Measurements from ENCODE around the gene CHN1.

DNA sequence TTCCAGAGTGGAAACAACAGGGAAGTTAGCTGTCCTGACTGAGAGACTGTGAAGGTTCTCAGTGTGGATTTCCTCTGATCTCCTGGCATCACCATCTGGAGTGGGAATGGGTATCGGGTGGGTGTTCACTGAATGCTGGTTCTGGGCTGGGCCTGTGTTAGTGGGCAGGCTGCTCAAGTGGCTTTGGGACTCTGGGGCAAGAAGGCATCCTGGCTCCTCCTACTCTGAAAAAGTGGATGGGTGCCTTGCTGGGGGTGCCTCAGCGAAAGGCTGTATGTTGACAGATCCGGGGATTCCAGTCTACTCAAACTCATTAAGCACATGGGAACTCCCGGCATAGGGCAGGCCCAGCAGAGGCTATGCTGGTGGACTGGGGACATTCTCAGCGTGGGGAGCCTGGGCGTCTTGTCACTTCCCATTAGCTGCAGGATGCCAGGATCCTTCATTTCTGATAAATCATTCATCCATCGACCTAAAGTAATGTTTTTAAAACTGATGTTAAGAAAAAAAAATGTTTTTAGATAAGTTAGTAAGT is 213.4 kb downstream of the CHN1 start:
- TF ChIP-seq, protein P1, sequence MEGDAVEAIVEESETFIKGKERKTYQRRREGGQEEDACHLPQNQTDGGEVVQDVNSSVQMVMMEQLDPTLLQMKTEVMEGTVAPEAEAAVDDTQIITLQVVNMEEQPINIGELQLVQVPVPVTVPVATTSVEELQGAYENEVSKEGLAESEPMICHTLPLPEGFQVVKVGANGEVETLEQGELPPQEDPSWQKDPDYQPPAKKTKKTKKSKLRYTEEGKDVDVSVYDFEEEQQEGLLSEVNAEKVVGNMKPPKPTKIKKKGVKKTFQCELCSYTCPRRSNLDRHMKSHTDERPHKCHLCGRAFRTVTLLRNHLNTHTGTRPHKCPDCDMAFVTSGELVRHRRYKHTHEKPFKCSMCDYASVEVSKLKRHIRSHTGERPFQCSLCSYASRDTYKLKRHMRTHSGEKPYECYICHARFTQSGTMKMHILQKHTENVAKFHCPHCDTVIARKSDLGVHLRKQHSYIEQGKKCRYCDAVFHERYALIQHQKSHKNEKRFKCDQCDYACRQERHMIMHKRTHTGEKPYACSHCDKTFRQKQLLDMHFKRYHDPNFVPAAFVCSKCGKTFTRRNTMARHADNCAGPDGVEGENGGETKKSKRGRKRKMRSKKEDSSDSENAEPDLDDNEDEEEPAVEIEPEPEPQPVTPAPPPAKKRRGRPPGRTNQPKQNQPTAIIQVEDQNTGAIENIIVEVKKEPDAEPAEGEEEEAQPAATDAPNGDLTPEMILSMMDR (IDR thresholded peaks at IDR 0.05) = no peak
- TF ChIP-seq POLR2A (IDR thresholded peaks at IDR 0.05) = no peak
